SK-N-SH (cell line): Measurements from ENCODE around the gene HSDL1. TPM values are rescaled to one million over a fixed set of nuclear protein-coding genes. Genes with fewer than 3 reads are reported as not detected.
A peak's percentile ranks its signal among the peaks of the same experiment; 100 is the strongest.
"Not testable (repeated sequence)": the region's sequence is repeated elsewhere in the genome, so short reads cannot be mapped to it uniquely, and the experiment has no call there.

Source experiments
- CTCF ChIA-PET: fragments of 300-600, 350-600 bp; formaldehyde crosslinking; extraction: SDS; loops from one replicate; lab custom pipeline; 2021; lab: Yijun Ruan, JAX
- POLR2A ChIA-PET: fragments of 350-600 bp; sonication (Branson Sonifier 250); formaldehyde crosslinking; extraction: SDS; loops from one replicate; lab custom pipeline; 2020; ENCODE audit warnings: antibody characterized with exemption, inconsistent platforms; lab: Yijun Ruan, JAX
- DNase-seq: peaks from one replicate; pipeline ENCODE4 v3.0.0; 2012
- H2AFZ ChIP-seq: fragments of 200-600 bp; sonication (generic); 2 replicates; pipeline ENCODE4 v1.8.1; 2016; ENCODE audit warnings: antibody characterized with exemption, mild to moderate bottlenecking, low read depth
- H3F3A ChIP-seq: fragments of 200-600 bp; sonication (generic); replicated peaks from 2 replicates; pipeline ENCODE3; 2016; ENCODE audit warnings: antibody characterized with exemption, mild to moderate bottlenecking; ENCODE audit not compliant: insufficient read depth
- H3K27ac ChIP-seq, 2 experiments: fragments of 200-500 bp in 1 of 2; fragments of 200-600 bp in 1 of 2; sonication (Bioruptor generic) in 1 of 2; sonication (generic), shearing (Covaris generic) in 1 of 2; 2 replicates each; pipeline versions ENCODE4 v1.5.1 to v1.6.1; 2014 to 2016; ENCODE audit warnings: low read depth in 2 of 2, inconsistent platforms in 1 of 2, low read length in 1 of 2, mild to moderate bottlenecking in 1 of 2, mixed read lengths in 1 of 2
- H3K27me3 ChIP-seq: fragments of 200-600 bp; sonication (generic), shearing (Covaris generic); 2 replicates; pipeline ENCODE4 v1.6.1; 2016; ENCODE audit warnings: mixed run types; ENCODE audit not compliant: insufficient read depth
- H3K36me3 ChIP-seq, 2 experiments: fragments of 200-500 bp in 1 of 2; fragments of 200-600 bp in 1 of 2; sonication (Bioruptor generic) in 1 of 2; sonication (generic) in 1 of 2; replicated peaks in 1 of 2; 2 replicates each; pipeline versions ENCODE3 to v1.5.1; 2014 to 2016; ENCODE audit warnings: low read length in 1 of 2, mild to moderate bottlenecking in 1 of 2; ENCODE audit not compliant: insufficient read depth in 2 of 2, control insufficient read depth in 1 of 2
- H3K4me1 ChIP-seq, 2 experiments: fragments of 200-500 bp in 1 of 2; fragments of 200-600 bp in 1 of 2; sonication (Bioruptor generic) in 1 of 2; sonication (generic), shearing (Covaris generic) in 1 of 2; 2 replicates each; pipeline versions ENCODE4 v1.5.1 to v1.6.1; 2014 to 2016; ENCODE audit warnings: low read depth in 1 of 2, low read length in 1 of 2, mixed run types in 1 of 2; ENCODE audit not compliant: insufficient read depth in 2 of 2, control insufficient read depth in 1 of 2
- H3K4me2 ChIP-seq: fragments of 200-600 bp; sonication (generic), shearing (Covaris generic); 2 replicates; pipeline ENCODE4 v1.6.1; 2017; ENCODE audit warnings: mixed run types
- H3K4me3 ChIP-seq, 2 experiments: fragments of 200-500 bp in 1 of 2; fragments of 200-600 bp in 1 of 2; sonication (Bioruptor generic) in 1 of 2; sonication (generic), shearing (Covaris generic) in 1 of 2; 2 replicates each; pipeline versions ENCODE4 v1.5.1 to v1.8.1; 2014 to 2016; ENCODE audit warnings: low read depth in 2 of 2, inconsistent platforms in 1 of 2, low read length in 1 of 2, mild to moderate bottlenecking in 1 of 2, mixed read lengths in 1 of 2, moderate library complexity in 1 of 2
- H3K79me2 ChIP-seq: fragments of 200-600 bp; sonication (generic); 2 replicates; pipeline ENCODE4 v1.8.1; 2017; ENCODE audit warnings: mild to moderate bottlenecking; ENCODE audit not compliant: insufficient read depth
- H3K9ac ChIP-seq: fragments of 200-600 bp; sonication (generic); 2 replicates; pipeline ENCODE4 v1.6.1; 2017; ENCODE audit warnings: mixed run types
- H3K9me2 ChIP-seq: fragments of 200-600 bp; sonication (generic); 2 replicates; pipeline ENCODE4 v1.6.1; 2017; ENCODE audit warnings: mixed run types
- H3K9me3 ChIP-seq: fragments of 200-600 bp; sonication (generic); 2 replicates; pipeline ENCODE4 v1.6.1; 2017; ENCODE audit warnings: mixed run types, mild to moderate bottlenecking, moderate library complexity
- H4K20me1 ChIP-seq: fragments of 200-600 bp; sonication (generic); 2 replicates; pipeline ENCODE4 v1.6.1; 2017; ENCODE audit warnings: mild to moderate bottlenecking, mixed run types; ENCODE audit not compliant: insufficient read depth
- FOSL2 ChIP-seq: IDR thresholded peaks from 2 replicates; pipeline ENCODE4 v1.4.0; 2012; ENCODE audit warnings: low read depth, mild to moderate bottlenecking, moderate library complexity, borderline replicate concordance
- MAX ChIP-seq: IDR thresholded peaks from 2 replicates; pipeline ENCODE4 v1.4.0; 2012; ENCODE audit warnings: low read depth
- RAD21 ChIP-seq: IDR thresholded peaks from 2 replicates; pipeline ENCODE4 v1.6.1; 2012; ENCODE audit warnings: mild to moderate bottlenecking, low read length
- RFX5 ChIP-seq: IDR thresholded peaks from 2 replicates; pipeline ENCODE4 v1.6.1; 2012; ENCODE audit warnings: mild to moderate bottlenecking, improper control_type of control experiment, low read length
- RXRA ChIP-seq: IDR thresholded peaks from 2 replicates; pipeline ENCODE4 v1.4.0; 2012; ENCODE audit warnings: low read depth, mild to moderate bottlenecking, borderline replicate concordance
- SIN3A ChIP-seq: IDR thresholded peaks from 2 replicates; pipeline ENCODE4 v1.6.1; 2012; ENCODE audit warnings: low read depth, mild to moderate bottlenecking, low read length, moderate library complexity, borderline replicate concordance
- USF1 ChIP-seq: IDR thresholded peaks from 2 replicates; pipeline ENCODE4 v1.4.0; 2012; ENCODE audit warnings: low read depth, borderline replicate concordance
- WGBS: methylation state at CpG from one replicate; pipeline ENCODE4 v1.1.6; 2017; ENCODE audit warnings: low lambda C conversion rate; 5-methylcytosine and 5-hydroxymethylcytosine counted together
- polyA plus RNA-seq, 3 experiments: library from polyadenylated mRNA; depleted of rRNA; stranded (reverse); fragments of >200 nt; gene quantifications; 2 replicates each; pipeline ENCODE4 v1.2.3, GENCODE V29; 2012

Gene HSDL1
- polyA plus RNA-seq, 1 of the 3 experiments (the other 2 are of a cell fraction), result 14.5 TPM

- no peak for TF ChIP-seq RXRA
- peak; percentile 87 for TF ChIP-seq SIN3A
These were observed 28.1 kb downstream of the HSDL1 start, which contains the start of gene MBTPS1 (continued) for GRCh38 chr16:84116720-84117493.

- no peaks in the 10 kb centered on the region for H3K9me3 ChIP-seq
- H3K9me2 ChIP-seq, result no peaks in the 10 kb centered on the region
- peak overlapping the region; percentile 88 to 93 for H3K4me3 ChIP-seq
- H3K36me3 ChIP-seq, result peaks cover 5% of the 10 kb centered on the region in 2 experiments
- no peak for DNase-seq
- H3K79me2 ChIP-seq, result peaks cover 65% of the 10 kb centered on the region
- peak overlapping the region; percentile 92 for H3K9ac ChIP-seq
- peak overlapping the region; percentile 93 for H3K4me2 ChIP-seq
- peak overlapping the region; percentile 78 for H2AFZ ChIP-seq
- peak overlapping the region; percentile 59 to 73; a peak in 3 of 4 replicates for H3K27ac ChIP-seq
- ChIA-PET POLR2A (interaction anchor here (0.7 to 1.3 kb wide), 5 partner anchors 12 to 159 kb away, joined by 3 to 9 read pairs (median 4); partner anchors contain the start of genes DNAAF1, HSDL1 and TAF1C), CTCF (interaction anchor here (0.7 to 3.9 kb wide), 11 partner anchors 10 to 189 kb away, joined by 3 to 18 read pairs (median 5); partner anchors contain the start of gene TAF1C)
- peaks cover 2% of the 10 kb centered on the region for H3F3A ChIP-seq
- H4K20me1 ChIP-seq, result peaks cover 16% of the 10 kb centered on the region
- peaks cover 7 to 11% of the 10 kb centered on the region in 2 experiments; a peak in 3 of 4 replicates for H3K4me1 ChIP-seq
- H3K27me3 ChIP-seq, result no peaks in the 10 kb centered on the region
- 2% methylated on average over 22 of the region's 57 CpGs for WGBS
- TF ChIP-seq SIN3A (no peak), FOSL2 (no peak), RFX5 (no peak), MAX (no peak), RAD21 (no peak), USF1 (no peak)
These were observed 28.9 kb downstream of the HSDL1 start for GRCh38 chr16:84115919-84116719.

- peaks cover 57% of the 10 kb centered on the region for H4K20me1 ChIP-seq
- CTCF ChIA-PET, H2AFZ ChIP-seq, H3F3A ChIP-seq, H3K9me2 ChIP-seq, H3K4me3 ChIP-seq, H3K4me1 ChIP-seq, DNase-seq, H3K27me3 ChIP-seq, H3K9me3 ChIP-seq, H3K9ac ChIP-seq, H3K27ac ChIP-seq, H3K4me2 ChIP-seq: not testable (repeated sequence)
- peaks cover 0 to 12% of the 10 kb centered on the region in 2 experiments for H3K36me3 ChIP-seq
- peaks cover 96% of the 10 kb centered on the region for H3K79me2 ChIP-seq
- 94% methylated on average over 3 of the region's 3 CpGs for WGBS
- POLR2A ChIA-PET, result interaction anchor here (0.7 kb wide), 1 partner anchor 163 kb away, joined by 3 read pairs; no protein-coding TSS in a partner anchor
These were observed 33.0 kb downstream of the HSDL1 start for GRCh38 chr16:84111949-84112348.
